H1 (cell line): Measurements from ENCODE around the gene MAPKAP1. TPM values are rescaled to one million over a fixed set of nuclear protein-coding genes. Genes with fewer than 3 reads are reported as not detected.

Experiments
- CTCF ChIA-PET: fragments of 300-600 bp; sonication (Branson Sonifier 250); formaldehyde crosslinking; loops from one replicate; lab custom pipeline; 2021; ENCODE audit not compliant: partially characterized antibody; lab: Charles Lee
- POLR2A ChIA-PET: fragments of 300-600 bp; sonication (Branson Sonifier 250); formaldehyde crosslinking; loops from one replicate; lab custom pipeline; 2021; ENCODE audit warnings: inconsistent platforms; ENCODE audit not compliant: partially characterized antibody; lab: Charles Lee
- DNase-seq, 2 experiments: peaks; one replicate each; pipeline versions ENCODE4 v3.0.0 to v3.0.0-alpha.2; 2010 to 2022; ENCODE audit warnings: low spot score in 2 of 2, low read depth in 1 of 2, mixed read lengths in 1 of 2
- FAIRE-seq: peaks from 2 replicates; lab custom pipeline; 2011; peaks lifted over from hg19 to GRCh38; lab: Jason Lieb, UNC
- H2AFZ ChIP-seq: 2 replicates; pipeline ENCODE4 v1.8.1; 2012; ENCODE audit warnings: low read length, inconsistent platforms
- H2AK5ac ChIP-seq: 2 replicates; pipeline ENCODE4 v1.6.1; 2013; ENCODE audit warnings: low read depth, low read length
- H2BK120ac ChIP-seq: replicated peaks from 2 replicates; pipeline ENCODE3; 2013; ENCODE audit warnings: low read depth, low read length, inconsistent platforms
- H2BK12ac ChIP-seq: 2 replicates; pipeline ENCODE4 v1.6.1; 2013; ENCODE audit warnings: low read depth, low read length
- H2BK15ac ChIP-seq: 2 replicates; pipeline ENCODE4 v1.6.1; 2013; ENCODE audit warnings: low read length
- H2BK20ac ChIP-seq: 2 replicates; pipeline ENCODE4 v1.6.1; 2013; ENCODE audit warnings: low read length
- H2BK5ac ChIP-seq: 2 replicates; pipeline ENCODE4 v1.6.1; 2013; ENCODE audit warnings: low read depth, low read length
- H3K14ac ChIP-seq: 2 replicates; pipeline ENCODE4 v1.6.1; 2013; ENCODE audit warnings: inconsistent platforms; ENCODE audit not compliant: insufficient read length
- H3K18ac ChIP-seq: 2 replicates; pipeline ENCODE4 v1.6.1; 2013; ENCODE audit warnings: low read length; ENCODE audit errors: extremely low read depth
- H3K23ac ChIP-seq: 2 replicates; pipeline ENCODE4 v1.6.1; 2013; ENCODE audit warnings: inconsistent platforms; ENCODE audit not compliant: insufficient read length
- H3K23me2 ChIP-seq: 2 replicates; pipeline ENCODE4 v1.6.1; 2013; ENCODE audit warnings: low read depth, low read length
- H3K27ac ChIP-seq: 2 replicates; pipeline ENCODE4 v1.6.1; 2011; ENCODE audit warnings: low read depth, low read length, inconsistent platforms
- H3K27me3 ChIP-seq, 4 experiments: replicated peaks in 1 of 4; 1 replicate in 1 of 4; 2 replicates in 3 of 4; pipeline versions ENCODE4 v1.6.1 to v1.8.1; 2011 to 2013; ENCODE audit warnings: low read length in 3 of 4, mild to moderate bottlenecking in 3 of 4, inconsistent platforms in 2 of 4, mixed read lengths in 2 of 4, moderate library complexity in 1 of 4; ENCODE audit not compliant: control insufficient read depth in 3 of 4, insufficient read depth in 3 of 4; ENCODE audit errors: extremely low read depth in 1 of 4
- H3K36me3 ChIP-seq, 4 experiments: 2 replicates each; pipeline versions ENCODE4 v1.6.1 to v1.8.1; 2011 to 2013; ENCODE audit warnings: mild to moderate bottlenecking in 4 of 4, low read length in 3 of 4, moderate library complexity in 2 of 4, control low read depth in 1 of 4, inconsistent platforms in 1 of 4; ENCODE audit not compliant: insufficient read depth in 4 of 4, control insufficient read depth in 2 of 4
- H3K4ac ChIP-seq: replicated peaks from 2 replicates; pipeline ENCODE3; 2013; ENCODE audit warnings: low read length, low read depth, mixed read lengths, inconsistent platforms; ENCODE audit not compliant: insufficient read length
- H3K4me1 ChIP-seq, 4 experiments: replicated peaks in 1 of 4; 1 replicate in 1 of 4; 2 replicates in 3 of 4; pipeline versions ENCODE4 v1.6.1 to v1.8.1; 2011 to 2013; ENCODE audit warnings: low read length in 3 of 4, inconsistent platforms in 2 of 4, mixed read lengths in 1 of 4; ENCODE audit not compliant: insufficient read depth in 4 of 4, control insufficient read depth in 3 of 4
- H3K4me2 ChIP-seq, 2 experiments: 2 replicates each; pipeline versions ENCODE4 v1.6.1 to v1.8.1; 2011 to 2013; ENCODE audit warnings: low read depth in 2 of 2, low read length in 2 of 2, control low read depth in 1 of 2, inconsistent platforms in 1 of 2, mild to moderate bottlenecking in 1 of 2; ENCODE audit not compliant: insufficient read depth in 1 of 2
- H3K4me3 ChIP-seq, 4 experiments: fragments of 200-600, 300-600 bp in 1 of 4; sonication (generic), shearing (Covaris generic), sonication (Bioruptor Twin) in 1 of 4; 2 replicates each; pipeline versions ENCODE4 v1.5.1 to v1.8.1; 2011 to 2016; ENCODE audit warnings: low read length in 4 of 4, low read depth in 3 of 4, control low read depth in 2 of 4, inconsistent platforms in 2 of 4, mild to moderate bottlenecking in 2 of 4, mixed read lengths in 1 of 4, moderate library complexity in 1 of 4; ENCODE audit not compliant: insufficient read depth in 2 of 4; ENCODE audit errors: extremely low read depth in 1 of 4
- H3K56ac ChIP-seq: replicated peaks from 2 replicates; pipeline ENCODE3; 2013; ENCODE audit warnings: low read depth, mild to moderate bottlenecking, mixed read lengths, low read length, inconsistent platforms; ENCODE audit not compliant: insufficient read length
- H3K79me1 ChIP-seq: 2 replicates; pipeline ENCODE4 v1.6.1; 2013; ENCODE audit warnings: low read depth, low read length, control low read depth
- H3K79me2 ChIP-seq, 2 experiments: 2 replicates each; pipeline versions ENCODE4 v1.6.1 to v1.8.1; 2012 to 2013; ENCODE audit warnings: low read length in 2 of 2, mild to moderate bottlenecking in 2 of 2, inconsistent platforms in 1 of 2; ENCODE audit not compliant: insufficient read depth in 2 of 2, control insufficient read depth in 1 of 2
- H3K9ac ChIP-seq, 4 experiments: replicated peaks in 1 of 4; 1 replicate in 1 of 4; 2 replicates in 3 of 4; pipeline versions ENCODE4 v1.6.1 to v1.8.1; 2011 to 2013; ENCODE audit warnings: low read depth in 3 of 4, low read length in 3 of 4, control low read depth in 2 of 4, mild to moderate bottlenecking in 2 of 4, moderate library complexity in 2 of 4, inconsistent platforms in 1 of 4; ENCODE audit errors: extremely low read depth in 1 of 4
- H3K9me3 ChIP-seq, 2 experiments: 2 replicates each; pipeline versions ENCODE4 v1.6.1 to v1.8.1; 2012 to 2013; ENCODE audit warnings: mild to moderate bottlenecking in 2 of 2, moderate library complexity in 2 of 2, control low read depth in 1 of 2, inconsistent platforms in 1 of 2, low read depth in 1 of 2, low read length in 1 of 2, mixed read lengths in 1 of 2; ENCODE audit not compliant: insufficient read depth in 2 of 2
- H4K20me1 ChIP-seq, 2 experiments: replicated peaks in 1 of 2; 2 replicates each; pipeline versions ENCODE3 to v1.8.1; 2011 to 2013; ENCODE audit warnings: inconsistent platforms in 2 of 2, low read length in 2 of 2, mild to moderate bottlenecking in 1 of 2; ENCODE audit not compliant: insufficient read depth in 2 of 2, control insufficient read depth in 1 of 2
- H4K5ac ChIP-seq: 2 replicates; pipeline ENCODE4 v1.6.1; 2013; ENCODE audit warnings: low read length, low read depth, mixed read lengths, inconsistent platforms; ENCODE audit not compliant: insufficient read length
- H4K8ac ChIP-seq: 2 replicates; pipeline ENCODE4 v1.8.0; 2013; ENCODE audit warnings: mild to moderate bottlenecking, moderate library complexity, low read length, inconsistent platforms; ENCODE audit not compliant: insufficient read depth; ENCODE audit errors: extremely low read depth
- H4K91ac ChIP-seq: replicated peaks from 2 replicates; pipeline ENCODE3; 2013; ENCODE audit warnings: low read length, mixed read lengths, inconsistent platforms; ENCODE audit not compliant: insufficient read length
- CREB1 ChIP-seq: IDR thresholded peaks from 2 replicates; pipeline ENCODE4 v1.6.1; 2012; ENCODE audit warnings: inconsistent platforms
- GABPA ChIP-seq: IDR thresholded peaks from 2 replicates; pipeline ENCODE4 v1.6.1; 2011; ENCODE audit warnings: mild to moderate bottlenecking, low read length, moderate library complexity, borderline replicate concordance; ENCODE audit not compliant: insufficient read depth
- NRF1 ChIP-seq: IDR thresholded peaks from 2 replicates; pipeline ENCODE4 v1.6.1; 2011; ENCODE audit warnings: mild to moderate bottlenecking, low read depth, low read length, improper control_type of control experiment
- POLR2AphosphoS5 ChIP-seq: IDR thresholded peaks from 2 replicates; pipeline ENCODE4 v1.6.1; 2011; ENCODE audit warnings: low read depth, low read length
- RBBP5 ChIP-seq: IDR thresholded peaks from 2 replicates; pipeline ENCODE4 v1.7.1; 2012; ENCODE audit warnings: low read depth, mild to moderate bottlenecking, inconsistent platforms, low read length, moderate library complexity, borderline replicate concordance
- RFX5 ChIP-seq: IDR thresholded peaks from 2 replicates; pipeline ENCODE4 v1.6.1; 2011; ENCODE audit warnings: low read depth, low read length, improper control_type of control experiment, borderline replicate concordance
- TBP ChIP-seq: IDR thresholded peaks from 2 replicates; pipeline ENCODE4 v1.6.1; 2011; ENCODE audit warnings: low read depth, low read length, improper control_type of control experiment
- WGBS, 2 experiments: shearing (Covaris generic) in 1 of 2; methylation state at CpG; one replicate each; pipeline versions ENCODE4 v1.1.6 to v1.1.7; 2013 to 2015; ENCODE audit warnings: low lambda C conversion rate in 2 of 2, mixed read lengths in 2 of 2, inconsistent platforms in 1 of 2, low coverage in 1 of 2, missing lambda C conversion rate in 1 of 2; ENCODE audit not compliant: insufficient replicate concordance in 2 of 2, insufficient coverage in 1 of 2, insufficient read length in 1 of 2; ENCODE audit errors: extremely low coverage in 1 of 2, missing lambda C conversion rate in 1 of 2; 5-methylcytosine and 5-hydroxymethylcytosine counted together
- polyA plus RNA-seq, 7 experiments: library from polyadenylated mRNA; depleted of rRNA in 3 of 7; stranded (reverse) in 5 of 7; unstranded in 2 of 7; fragments of >200 nt in 5 of 7; fragments of 200-250 nt in 2 of 7; gene quantifications; 1 replicate in 5 of 7; 2 replicates in 1 of 7; 4 replicates in 1 of 7; pipeline versions ENCODE4 v1.2.1 to v1.2.3, GENCODE V29; 2011 to 2013; ENCODE audit warnings: missing spikeins in 2 of 7, mixed read lengths in 2 of 7
- total RNA-seq: library from RNA; stranded (reverse); fragmentation: NEBNext Ultra II Directional; extraction: Animal tissue kit (Norgen Biotek cat#: 25700); gene quantifications from 2 replicates; pipeline ENCODE4 v1.2.1, GENCODE V29; 2021
- TF ChIP-seq, protein P1 (sequence below): IDR thresholded peaks from 2 replicates; pipeline ENCODE4 v1.6.1; 2011; ENCODE audit warnings: low read length, improper control_type of control experiment

Gene MAPKAP1
- total and polyA plus RNA-seq, 2 of the 8 experiments (the other 6 are each of a cell fraction or from before 2014, with no cell fraction given): 79.2 to 140 TPM

DNA sequence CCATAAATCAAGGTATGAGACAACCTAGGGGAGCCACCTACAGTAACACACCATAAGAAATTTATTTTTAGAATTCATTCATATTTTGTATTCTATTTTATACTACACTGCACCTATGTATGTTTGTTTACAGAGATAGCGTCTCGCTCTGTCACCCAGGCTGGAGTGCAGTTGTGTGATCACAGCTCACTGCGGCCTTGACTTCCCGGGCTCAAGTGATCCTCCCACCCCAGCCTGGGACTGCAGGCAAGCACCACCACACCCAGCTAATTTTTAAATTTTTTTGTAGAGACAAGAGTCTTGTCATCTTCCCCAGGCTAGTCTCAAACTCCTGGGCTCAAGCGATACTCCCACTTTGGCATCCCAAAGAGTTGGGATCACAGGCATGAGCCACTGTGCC, 25.4 kb downstream of the MAPKAP1 start:
- Histone ChIP-seq H3K56ac (no peak overlapping the region), H3K14ac (no peak overlapping the region), H3K4me1 (peaks cover 3 to 6% (median 3%) of the 10 kb centered on the region in 4 experiments; a peak in 2 of 7 replicates), H3K4me3 (no peak overlapping the region), H3K36me3 (no peaks in the 10 kb centered on the region), H3K27ac (no peak overlapping the region), H2AFZ (no peak overlapping the region), H2BK20ac (no peak overlapping the region), H2BK15ac (no peak overlapping the region), H4K91ac (no peak overlapping the region), H3K27me3 (no peaks in the 10 kb centered on the region), H3K79me1 (peaks cover 3% of the 10 kb centered on the region; the same call in 1 of the 2 replicates), H3K9me3 (no peaks in the 10 kb centered on the region), H3K23ac (no peak overlapping the region), H3K23me2 (no peaks in the 10 kb centered on the region), H4K8ac (no peak overlapping the region), H4K5ac (no peak overlapping the region), H2AK5ac (no peak overlapping the region), H3K18ac (no peak overlapping the region), H4K20me1 (peaks cover 0 to 3% of the 10 kb centered on the region in 2 experiments), H2BK120ac (no peak overlapping the region), H3K4ac (no peak overlapping the region), H2BK5ac (no peak overlapping the region), H3K79me2 (peaks cover 0 to 65% of the 10 kb centered on the region in 2 experiments; a peak in 3 of 4 replicates), H3K4me2 (no peak overlapping the region), H3K9ac (no peak overlapping the region), H2BK12ac (no peak overlapping the region)
- TF ChIP-seq NRF1 (no peak), CREB1 (no peak), POLR2AphosphoS5 (no peak), GABPA (no peak), TBP (no peak), RFX5 (no peak), RBBP5 (no peak)
- TF ChIP-seq, protein P1, sequence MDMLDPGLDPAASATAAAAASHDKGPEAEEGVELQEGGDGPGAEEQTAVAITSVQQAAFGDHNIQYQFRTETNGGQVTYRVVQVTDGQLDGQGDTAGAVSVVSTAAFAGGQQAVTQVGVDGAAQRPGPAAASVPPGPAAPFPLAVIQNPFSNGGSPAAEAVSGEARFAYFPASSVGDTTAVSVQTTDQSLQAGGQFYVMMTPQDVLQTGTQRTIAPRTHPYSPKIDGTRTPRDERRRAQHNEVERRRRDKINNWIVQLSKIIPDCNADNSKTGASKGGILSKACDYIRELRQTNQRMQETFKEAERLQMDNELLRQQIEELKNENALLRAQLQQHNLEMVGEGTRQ: no peak
- CTCF ChIA-PET: interaction anchor here (0.6 to 0.7 kb wide), 2 partner anchors 17 to 1145 kb away, joined by 3 to 4 read pairs; no protein-coding TSS in a partner anchor
- POLR2A ChIA-PET: interaction anchor here (0.6 to 2.6 kb wide), 2 partner anchors 25 to 695 kb away, joined by 4 to 10 read pairs; partner anchors contain the start of gene MAPKAP1
- FAIRE-seq (no peak), DNase-seq (no peak)
- WGBS, 2 experiments: 94% methylated on average over 5 of the region's 5 CpGs; no CpG with 5 or more reads in 1 of the 2 experiments
